HG02884 (cell line): ENCODE data around the gene PLXNA1.

Experiments used
- ATAC-seq: cut with Tn5 transposase; IDR thresholded peaks from one replicate; pipeline ENCODE4 v1.9.1; 2021; ENCODE audit warnings: mild to moderate bottlenecking, moderate library complexity; ENCODE audit not compliant: unreplicated experiment

PLXNA1 gene

DNA sequence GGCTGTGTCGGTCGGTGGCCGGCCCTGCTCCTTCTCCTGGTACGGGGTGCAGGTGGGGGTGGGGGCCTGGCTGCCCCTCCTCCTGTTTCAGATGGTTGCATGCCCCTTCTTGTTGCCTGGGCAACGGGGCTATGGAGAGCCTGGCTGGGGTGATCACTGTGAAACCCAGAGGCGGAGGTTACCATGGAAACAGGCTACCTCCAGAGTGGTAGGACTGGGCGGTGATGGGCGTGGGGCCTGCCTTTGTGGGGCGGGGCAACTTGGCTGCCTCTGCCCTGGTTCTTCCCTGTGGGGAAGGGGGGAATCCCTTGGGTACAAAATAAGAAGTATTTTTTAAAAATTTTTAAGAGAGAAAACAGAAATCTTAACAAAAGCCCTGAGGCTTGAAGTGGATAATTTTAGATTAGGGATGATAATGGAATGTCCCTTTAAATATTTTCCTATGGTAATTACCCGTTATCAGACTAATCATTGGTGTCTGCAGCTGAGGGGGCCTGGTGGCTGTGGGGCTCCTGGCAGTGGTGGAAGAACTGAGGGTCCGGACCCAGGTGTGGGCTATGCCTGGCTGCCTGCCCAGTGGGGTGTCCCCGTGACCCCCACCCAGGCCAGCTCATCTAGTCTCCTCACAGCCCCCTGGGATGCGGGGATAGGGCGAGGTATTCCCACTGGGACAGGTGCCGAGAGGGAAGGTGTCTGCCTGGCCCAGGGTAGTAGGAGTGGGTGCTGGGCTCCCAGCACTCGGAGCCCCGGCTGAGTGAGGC is 32.5 kb downstream of the PLXNA1 start:
- peak; percentile 69 for ATAC-seq

- ATAC-seq, result no peak
These were observed 33.1 kb downstream of the PLXNA1 start for GRCh38 chr3:127016043-127016343.

GRCh38 chr3:127016461-127016860 is 33.5 kb downstream of the PLXNA1 start:
- ATAC-seq, result no peak

GRCh38 chr3:127017229-127017628 is 34.3 kb downstream of the PLXNA1 start:
- no peak for ATAC-seq

GRCh38 chr3:127017781-127018180 is 34.9 kb downstream of the PLXNA1 start:
- ATAC-seq, result no peak

GRCh38 chr3:127018306-127018828 is 35.5 kb downstream of the PLXNA1 start:
- no peak for ATAC-seq

- no peak for ATAC-seq
These were observed 36.5 kb downstream of the PLXNA1 start for GRCh38 chr3:127019449-127019848.

GRCh38 chr3:127020543-127020942 is 37.6 kb downstream of the PLXNA1 start:
- no peak for ATAC-seq

GRCh38 chr3:127022849-127023248 is 39.9 kb downstream of the PLXNA1 start:
- ATAC-seq, result no peak

DNA sequence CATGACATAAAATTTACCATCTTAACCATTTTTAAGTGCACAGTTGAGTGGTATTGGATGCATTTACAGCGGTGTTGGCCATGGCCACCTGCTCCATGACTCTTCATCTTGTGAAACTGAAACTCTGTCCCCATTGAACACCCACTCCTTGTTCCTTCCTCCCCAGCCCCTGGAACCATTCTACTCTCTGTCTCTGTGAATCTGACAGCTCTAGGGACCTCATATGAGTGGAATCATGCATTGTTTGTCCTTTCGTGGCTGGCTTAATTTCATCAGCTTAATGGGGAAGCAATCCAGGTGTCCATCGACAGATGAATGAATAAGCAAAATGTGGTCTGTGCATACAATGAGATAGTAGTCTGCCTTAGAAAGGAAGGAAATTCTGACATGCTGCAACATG is 42.5 kb downstream of the PLXNA1 start:
- no peak for ATAC-seq

- no peak for ATAC-seq
These were observed 43.1 kb downstream of the PLXNA1 start for GRCh38 chr3:127026036-127026435.

- ATAC-seq, result no peak
These were observed 43.7 kb downstream of the PLXNA1 start for GRCh38 chr3:127026661-127027060.

DNA sequence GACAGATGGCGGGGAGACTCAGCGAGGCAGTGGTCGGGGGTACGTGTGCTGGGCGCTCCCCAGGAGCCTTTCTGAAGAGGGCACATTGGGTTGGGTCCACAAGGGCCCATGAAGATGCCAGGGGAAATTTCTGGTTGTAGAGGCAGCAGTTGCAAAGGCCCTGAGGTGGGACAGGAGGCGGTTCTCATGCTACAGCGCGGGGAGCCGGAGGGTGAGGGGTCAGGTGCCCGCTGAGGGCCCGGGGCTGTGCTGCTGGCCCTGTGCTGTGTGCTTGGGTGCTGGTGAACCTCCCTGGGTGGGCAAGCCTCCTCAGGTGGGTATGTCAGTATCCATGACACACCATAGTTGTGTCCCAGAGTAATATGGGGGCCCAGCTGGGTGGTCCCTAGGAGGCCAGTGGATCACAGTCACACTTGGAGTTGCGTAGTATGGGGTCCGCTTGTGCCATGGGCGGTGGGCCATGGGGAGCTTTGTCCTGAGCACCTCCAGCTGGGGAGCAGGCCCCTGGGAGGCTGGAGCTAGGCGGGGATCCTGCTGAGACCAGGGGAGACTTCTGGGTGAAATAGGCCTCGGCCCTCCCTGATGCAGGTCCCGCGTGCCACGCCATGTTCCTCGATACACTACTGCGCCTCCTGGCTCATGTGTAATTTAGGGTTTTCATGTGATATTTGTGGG is 44.3 kb downstream of the PLXNA1 start:
- ATAC-seq, result no peak

GRCh38 chr3:127027811-127028548 is 45.1 kb downstream of the PLXNA1 start:
- ATAC-seq, result no peak

GRCh38 chr3:127028781-127029657 is 46.1 kb downstream of the PLXNA1 start:
- no peak for ATAC-seq

DNA sequence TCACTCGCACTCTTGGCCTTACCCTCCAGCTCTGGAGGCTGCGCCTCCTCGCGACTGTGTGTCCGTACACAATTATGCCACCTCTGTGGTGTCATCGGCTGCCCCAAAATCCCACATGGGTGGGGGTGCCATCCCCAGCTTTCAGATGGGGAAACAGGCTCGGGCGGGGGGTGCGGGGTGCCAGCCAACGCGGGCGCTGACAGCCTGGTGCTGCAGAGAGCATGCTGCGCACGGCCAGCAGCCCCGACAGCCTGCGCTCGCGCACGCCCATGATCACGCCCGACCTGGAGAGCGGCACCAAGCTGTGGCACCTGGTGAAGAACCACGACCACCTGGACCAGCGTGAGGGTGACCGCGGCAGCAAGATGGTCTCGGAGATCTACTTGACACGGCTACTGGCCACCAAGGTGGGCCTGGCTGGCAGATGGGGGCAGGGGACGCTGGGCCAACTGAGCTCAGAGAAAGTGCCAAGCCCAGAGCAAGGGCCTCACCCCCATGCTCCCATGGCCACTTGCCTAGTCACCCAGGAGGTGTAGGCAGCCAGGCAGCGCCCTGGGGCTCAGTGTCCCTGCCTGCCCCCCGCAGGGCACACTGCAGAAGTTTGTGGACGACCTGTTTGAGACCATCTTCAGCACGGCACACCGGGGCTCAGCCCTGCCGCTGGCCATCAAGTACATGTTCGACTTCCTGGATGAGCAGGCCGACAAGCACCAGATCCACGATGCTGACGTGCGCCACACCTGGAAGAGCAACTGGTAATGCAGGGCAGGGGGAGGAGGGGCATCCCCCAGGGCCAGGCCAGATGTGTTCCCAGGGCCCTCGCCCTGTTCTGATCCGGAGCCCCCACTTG is 47.0 kb downstream of the PLXNA1 start:
- ATAC-seq, result no peak

DNA sequence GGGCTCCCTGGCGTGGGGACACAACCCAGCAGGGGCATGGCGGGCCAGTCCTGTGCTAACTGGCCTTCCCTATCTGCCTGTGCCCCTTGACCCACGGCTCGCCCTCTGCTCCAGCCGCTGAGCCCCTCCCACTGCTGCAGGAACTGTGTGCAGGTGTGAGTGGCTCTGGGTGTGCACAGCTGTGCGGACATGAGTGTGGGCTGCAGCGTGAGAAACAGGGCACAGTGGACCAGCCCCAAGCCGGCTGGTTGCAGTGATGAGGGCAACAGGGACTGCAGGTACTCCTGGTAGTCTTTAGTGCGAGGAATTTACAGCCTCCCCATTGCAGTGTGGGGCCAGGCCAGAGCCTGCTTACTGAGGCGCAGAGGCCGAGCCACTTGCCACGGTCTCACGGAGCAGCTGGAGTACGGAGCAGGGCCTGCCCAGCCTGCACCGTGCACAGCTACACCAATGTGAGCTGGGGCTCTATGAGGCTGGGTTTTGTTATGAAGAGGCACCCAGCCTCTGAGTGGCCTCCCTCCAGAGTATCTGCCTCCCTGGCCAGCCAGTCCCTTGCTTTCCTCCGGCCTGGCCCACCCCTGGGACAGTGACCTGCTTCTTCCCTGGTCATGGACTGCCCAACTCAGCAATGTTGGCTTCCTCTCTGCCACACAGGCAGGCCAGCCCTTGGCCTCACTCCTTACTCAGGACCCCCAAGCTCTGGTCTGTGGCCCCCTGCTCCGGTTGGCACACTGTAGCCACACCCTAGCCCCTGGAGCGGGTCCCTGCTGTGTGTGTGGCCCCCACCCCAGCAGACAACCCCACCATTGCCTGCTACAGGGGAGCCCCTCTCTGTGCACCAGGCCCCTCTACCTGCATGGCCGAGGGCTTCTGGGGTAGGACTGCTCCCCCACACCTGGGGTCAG is 47.8 kb downstream of the PLXNA1 start:
- ATAC-seq, result no peak

GRCh38 chr3:127031413-127031810 is 48.5 kb downstream of the PLXNA1 start:
- ATAC-seq, result no peak

GRCh38 chr3:127031845-127032244 is 48.9 kb downstream of the PLXNA1 start:
- no peak for ATAC-seq
